Activated B cell treated with CpG ODN at 0.5 μM for 24 hours (primary cell): ENCODE measurements around the gene SLC40A1. TPM values are rescaled to one million over a fixed set of nuclear protein-coding genes. Genes with fewer than 3 reads are reported as not detected.

Experiments
- ATAC-seq: fragments of 200-7000 bp; cut with Tn5 transposase; one replicate; pipeline ENCODE4 v1.10.0; 2021; ENCODE audit warnings: low read depth, mild to moderate bottlenecking, moderate library complexity
- CTCF ChIA-PET: fragments of 350-600 bp; sonication (Branson Sonifier 250); formaldehyde crosslinking; loops from one replicate; lab custom pipeline; 2021; ENCODE audit warnings: antibody characterized with exemption; lab: Charles Lee
- POLR2A ChIA-PET: fragments of 350-600 bp; sonication (Branson Sonifier 250); formaldehyde crosslinking; loops from one replicate; lab custom pipeline; 2021; ENCODE audit warnings: antibody characterized with exemption; lab: Charles Lee
- DNase-seq: peaks from one replicate; pipeline ENCODE4 v3.0.0; 2022
- H3K27ac Mint-ChIP-seq: one replicate; pipeline ENCODE4 v1.8.0; 2020; ENCODE audit warnings: mixed read lengths
- H3K27me3 Mint-ChIP-seq: one replicate; pipeline ENCODE4 v1.8.0; 2021; ENCODE audit warnings: mixed read lengths
- H3K36me3 Mint-ChIP-seq: one replicate; pipeline ENCODE4 v1.8.0; 2021; ENCODE audit warnings: low read depth, mixed read lengths
- H3K4me1 Mint-ChIP-seq: one replicate; pipeline ENCODE4 v1.8.0; 2021; ENCODE audit warnings: mixed read lengths
- H3K4me3 Mint-ChIP-seq: one replicate; pipeline ENCODE4 v1.8.0; 2020; ENCODE audit warnings: mild to moderate bottlenecking, mixed read lengths
- H3K9me3 Mint-ChIP-seq: one replicate; pipeline ENCODE4 v1.8.0; 2020; ENCODE audit warnings: mixed read lengths
- intact Hi-C: fragments of 100-400 bp; cut with micrococcal nuclease; formaldehyde crosslinking; loops from one replicate; pipeline ENCODE4 v1.15.1; 2024
- total RNA-seq: library from RNA; stranded (reverse); gene quantifications from 2 replicates; pipeline ENCODE4 v1.2.3, GENCODE V29; 2022
- TF ChIP-seq, protein P1 (sequence below): fragments of 200-600 bp; IDR thresholded peaks from one replicate; pipeline ENCODE4 v1.8.0; 2022; ENCODE audit warnings: antibody characterized with exemption, mild to moderate bottlenecking

SLC40A1 gene
- total RNA-seq, 1 donor from 2014 or later, result 0.20 TPM

- intact Hi-C loops, result no loop called here
- H3K4me3 Mint-ChIP-seq, result no peak overlapping the region
- ChIA-PET POLR2A (no interaction called here), CTCF (no interaction called here)
- H3K4me1 Mint-ChIP-seq, result no peaks in the 10 kb centered on the region
- TF ChIP-seq, protein P1, sequence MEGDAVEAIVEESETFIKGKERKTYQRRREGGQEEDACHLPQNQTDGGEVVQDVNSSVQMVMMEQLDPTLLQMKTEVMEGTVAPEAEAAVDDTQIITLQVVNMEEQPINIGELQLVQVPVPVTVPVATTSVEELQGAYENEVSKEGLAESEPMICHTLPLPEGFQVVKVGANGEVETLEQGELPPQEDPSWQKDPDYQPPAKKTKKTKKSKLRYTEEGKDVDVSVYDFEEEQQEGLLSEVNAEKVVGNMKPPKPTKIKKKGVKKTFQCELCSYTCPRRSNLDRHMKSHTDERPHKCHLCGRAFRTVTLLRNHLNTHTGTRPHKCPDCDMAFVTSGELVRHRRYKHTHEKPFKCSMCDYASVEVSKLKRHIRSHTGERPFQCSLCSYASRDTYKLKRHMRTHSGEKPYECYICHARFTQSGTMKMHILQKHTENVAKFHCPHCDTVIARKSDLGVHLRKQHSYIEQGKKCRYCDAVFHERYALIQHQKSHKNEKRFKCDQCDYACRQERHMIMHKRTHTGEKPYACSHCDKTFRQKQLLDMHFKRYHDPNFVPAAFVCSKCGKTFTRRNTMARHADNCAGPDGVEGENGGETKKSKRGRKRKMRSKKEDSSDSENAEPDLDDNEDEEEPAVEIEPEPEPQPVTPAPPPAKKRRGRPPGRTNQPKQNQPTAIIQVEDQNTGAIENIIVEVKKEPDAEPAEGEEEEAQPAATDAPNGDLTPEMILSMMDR, result no peak
- peaks cover 6% of the 10 kb centered on the region for H3K27me3 Mint-ChIP-seq
- ATAC-seq (no peak), DNase-seq (no peak)
- H3K9me3 Mint-ChIP-seq, result no peaks in the 10 kb centered on the region
- H3K36me3 Mint-ChIP-seq, result no peaks in the 10 kb centered on the region
- no peak overlapping the region for H3K27ac Mint-ChIP-seq
Measured at GRCh38 chr2:189543367-189543766, 37.2 kb downstream of the SLC40A1 start.

DNA sequence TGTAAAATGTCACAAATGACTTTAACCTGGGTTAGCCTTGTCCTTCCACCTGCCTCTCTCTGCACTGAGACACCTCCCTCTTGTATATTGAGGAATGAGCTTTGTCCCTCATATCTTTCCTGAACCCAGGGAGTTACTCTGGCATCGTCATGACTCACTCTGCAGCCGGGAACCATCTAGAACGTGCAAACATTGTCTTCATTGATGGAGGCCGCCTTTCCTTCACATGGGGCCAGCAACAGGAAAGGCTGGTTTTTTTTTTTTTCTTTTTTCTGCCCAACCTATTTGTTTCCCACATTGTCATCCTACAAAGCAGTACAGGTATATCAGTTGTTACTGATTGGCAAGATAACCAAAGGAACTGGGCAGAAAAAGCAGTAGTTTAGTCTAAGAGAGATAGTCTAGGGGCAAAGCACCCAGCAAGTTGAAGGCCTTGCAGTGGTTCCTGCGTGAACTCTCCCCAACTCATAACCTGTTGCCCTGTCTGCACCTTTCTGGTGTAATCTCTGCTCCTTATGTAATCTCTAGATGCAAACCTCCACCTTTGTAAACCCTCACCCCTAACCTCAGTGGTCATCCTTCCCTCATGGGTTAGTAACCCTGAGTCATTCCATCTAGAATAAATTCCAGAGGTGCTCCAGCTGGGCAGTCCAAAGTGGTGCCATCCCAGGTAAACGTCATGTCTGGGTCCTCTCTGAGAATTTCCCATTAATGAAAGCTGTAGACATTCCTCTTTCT lies 38.3 kb downstream of the SLC40A1 start:
- ChIA-PET POLR2A (no interaction called here), CTCF (no interaction called here)
- Mint-ChIP-seq H3K9me3 (no peaks in the 10 kb centered on the region), H3K4me1 (no peaks in the 10 kb centered on the region), H3K27me3 (peaks cover 6% of the 10 kb centered on the region), H3K27ac (no peak overlapping the region), H3K4me3 (no peak overlapping the region), H3K36me3 (no peaks in the 10 kb centered on the region)
- ATAC-seq (no peak), DNase-seq (no peak)
- intact Hi-C loops, result no loop called here
- TF ChIP-seq, protein P1, result no peak

DNA sequence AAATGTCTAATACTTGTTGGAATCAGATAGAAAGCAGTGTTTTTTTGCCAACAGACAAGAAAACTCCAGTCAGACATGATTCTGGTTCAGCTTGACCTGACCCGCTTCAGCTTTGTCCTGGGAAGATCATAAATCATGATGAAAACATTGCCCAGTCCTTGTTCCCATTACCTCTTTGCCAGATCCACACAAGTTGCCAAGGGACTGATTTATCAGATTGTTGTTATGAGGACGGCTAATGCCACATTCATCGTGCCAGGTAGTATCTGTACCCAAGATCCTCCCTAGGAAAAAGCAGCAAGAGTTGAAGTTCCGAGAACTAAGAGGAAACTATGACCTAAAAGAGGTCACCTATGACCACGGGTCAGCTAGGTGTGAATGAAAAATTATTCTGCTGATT lies 39.0 kb downstream of the SLC40A1 start:
- Mint-ChIP-seq H3K4me1 (no peaks in the 10 kb centered on the region), H3K36me3 (no peaks in the 10 kb centered on the region), H3K27me3 (peaks cover 6% of the 10 kb centered on the region), H3K9me3 (no peaks in the 10 kb centered on the region), H3K27ac (no peak overlapping the region), H3K4me3 (no peak overlapping the region)
- intact Hi-C loops, result no loop called here
- ChIA-PET POLR2A (no interaction called here), CTCF (no interaction called here)
- no peak for DNase-seq
- ATAC-seq, result no peak
- TF ChIP-seq, protein P1, result no peak

DNA sequence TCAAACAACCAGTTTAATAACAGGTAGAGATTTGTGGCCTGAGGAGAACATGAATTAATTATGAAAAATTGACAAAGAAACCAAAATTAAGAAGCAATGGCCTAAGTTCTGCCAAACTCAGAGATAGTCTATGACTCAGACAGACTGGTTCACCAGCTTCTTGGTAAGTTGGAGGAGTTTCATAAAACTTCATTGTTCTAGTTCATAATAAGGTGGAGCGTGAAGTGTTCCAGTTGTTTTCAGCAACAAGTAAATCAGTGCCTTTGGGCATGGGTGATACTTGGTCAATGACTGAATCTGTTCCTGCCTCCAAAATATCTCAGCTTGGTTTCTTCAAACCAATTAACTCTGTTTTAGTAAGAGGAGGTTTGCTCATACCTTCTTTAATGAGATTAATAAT lies 40.0 kb downstream of the SLC40A1 start:
- H3K27me3 Mint-ChIP-seq, result peaks cover 9% of the 10 kb centered on the region
- no peaks in the 10 kb centered on the region for H3K36me3 Mint-ChIP-seq
- H3K9me3 Mint-ChIP-seq, result no peaks in the 10 kb centered on the region
- intact Hi-C loops, result no loop called here
- no peaks in the 10 kb centered on the region for H3K4me1 Mint-ChIP-seq
- ATAC-seq (no peak), DNase-seq (no peak)
- H3K27ac Mint-ChIP-seq, result no peak overlapping the region
- ChIA-PET CTCF (no interaction called here), POLR2A (no interaction called here)
- no peak overlapping the region for H3K4me3 Mint-ChIP-seq
- TF ChIP-seq, protein P1, result no peak

DNA sequence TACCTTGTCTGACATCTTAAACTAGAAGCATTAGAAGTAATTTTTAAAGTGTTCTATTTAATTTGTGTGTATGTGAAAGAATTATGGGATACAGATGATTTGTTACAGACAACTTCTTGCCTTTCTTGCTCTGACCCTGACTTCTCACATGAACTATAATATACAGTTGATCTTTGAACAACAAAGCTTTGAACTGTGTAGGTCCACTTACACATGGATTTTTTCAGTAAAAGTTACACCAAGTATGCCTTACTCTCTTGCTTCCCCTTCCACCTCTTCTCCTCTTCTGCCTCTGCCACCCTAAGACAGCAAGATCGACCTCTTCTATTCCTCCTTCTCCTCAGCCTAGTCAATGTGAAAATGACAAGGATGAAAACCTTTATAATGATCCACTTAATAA lies 42.2 kb downstream of the SLC40A1 start:
- Mint-ChIP-seq H3K4me1 (no peaks in the 10 kb centered on the region), H3K36me3 (no peaks in the 10 kb centered on the region), H3K9me3 (no peaks in the 10 kb centered on the region), H3K4me3 (no peak overlapping the region), H3K27ac (no peak overlapping the region), H3K27me3 (peaks cover 5% of the 10 kb centered on the region)
- POLR2A ChIA-PET, result no interaction called here
- CTCF ChIA-PET, result no interaction called here
- intact Hi-C loops, result no loop called here
- ATAC-seq (no peak), DNase-seq (no peak)
- TF ChIP-seq, protein P1, result no peak
